Gastrocnemius medialis (tissue), 4 donors: Measurements from ENCODE around the gene PEAK1.

ENCODE experiments used
- POLR2A ChIP-seq, 2 donors: fragments of 450-650 bp; IDR thresholded peaks; one replicate each; pipeline ENCODE4 v1.6.1; 2017; ENCODE audit warnings: antibody characterized with exemption in 2 of 2, mild to moderate bottlenecking in 2 of 2, moderate library complexity in 2 of 2
- TF ChIP-seq, protein P1 (sequence below), 5 experiments: fragments of 450-650 bp in 3 of 5; fragments of 200-600 bp in 2 of 5; sonication (generic) in 2 of 5; IDR thresholded peaks in 4 of 5; conservative IDR thresholded peaks in 1 of 5; 1 replicate in 4 of 5; 2 replicates in 1 of 5; pipeline ENCODE4 v1.5.1; 2016 to 2019; ENCODE audit warnings: antibody characterized with exemption in 5 of 5, mild to moderate bottlenecking in 3 of 5, moderate library complexity in 3 of 5

DNA sequence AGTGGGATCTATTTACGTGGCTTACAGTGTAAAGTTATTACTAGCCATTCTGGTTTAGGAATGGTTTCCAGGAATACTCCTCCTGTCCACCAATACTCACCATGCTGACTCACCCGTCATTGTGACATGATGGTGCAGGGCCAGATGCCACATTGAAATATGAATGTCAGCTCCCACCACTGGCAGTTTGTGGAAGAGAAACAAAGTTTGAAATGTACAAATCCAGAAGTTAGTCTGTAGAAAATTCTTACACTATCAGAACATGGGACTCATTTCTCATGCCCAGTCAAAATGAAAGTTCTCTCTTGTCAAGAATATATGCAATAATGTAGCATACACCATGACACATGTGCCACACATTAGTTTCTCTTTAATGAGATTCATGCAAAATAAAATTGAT is 334.6 kb downstream of the PEAK1 start:
- TF ChIP-seq, protein P1, sequence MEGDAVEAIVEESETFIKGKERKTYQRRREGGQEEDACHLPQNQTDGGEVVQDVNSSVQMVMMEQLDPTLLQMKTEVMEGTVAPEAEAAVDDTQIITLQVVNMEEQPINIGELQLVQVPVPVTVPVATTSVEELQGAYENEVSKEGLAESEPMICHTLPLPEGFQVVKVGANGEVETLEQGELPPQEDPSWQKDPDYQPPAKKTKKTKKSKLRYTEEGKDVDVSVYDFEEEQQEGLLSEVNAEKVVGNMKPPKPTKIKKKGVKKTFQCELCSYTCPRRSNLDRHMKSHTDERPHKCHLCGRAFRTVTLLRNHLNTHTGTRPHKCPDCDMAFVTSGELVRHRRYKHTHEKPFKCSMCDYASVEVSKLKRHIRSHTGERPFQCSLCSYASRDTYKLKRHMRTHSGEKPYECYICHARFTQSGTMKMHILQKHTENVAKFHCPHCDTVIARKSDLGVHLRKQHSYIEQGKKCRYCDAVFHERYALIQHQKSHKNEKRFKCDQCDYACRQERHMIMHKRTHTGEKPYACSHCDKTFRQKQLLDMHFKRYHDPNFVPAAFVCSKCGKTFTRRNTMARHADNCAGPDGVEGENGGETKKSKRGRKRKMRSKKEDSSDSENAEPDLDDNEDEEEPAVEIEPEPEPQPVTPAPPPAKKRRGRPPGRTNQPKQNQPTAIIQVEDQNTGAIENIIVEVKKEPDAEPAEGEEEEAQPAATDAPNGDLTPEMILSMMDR (IDR thresholded peaks at IDR 0.05 in 4 of 5, conservative IDR thresholded peaks at IDR 0.05 in 1 of 5): no peak
- TF ChIP-seq POLR2A (IDR thresholded peaks at IDR 0.05): no peak
